ENCODE results near the gene MRNIP. TPM values are rescaled to one million over a fixed set of nuclear protein-coding genes. Genes with fewer than 3 reads are reported as not detected.

Gene MRNIP
- polyA plus RNA-seq, 2 of the 4 experiments (the other 2 are of a cell fraction): 21.4 to 29.7 TPM

DNA sequence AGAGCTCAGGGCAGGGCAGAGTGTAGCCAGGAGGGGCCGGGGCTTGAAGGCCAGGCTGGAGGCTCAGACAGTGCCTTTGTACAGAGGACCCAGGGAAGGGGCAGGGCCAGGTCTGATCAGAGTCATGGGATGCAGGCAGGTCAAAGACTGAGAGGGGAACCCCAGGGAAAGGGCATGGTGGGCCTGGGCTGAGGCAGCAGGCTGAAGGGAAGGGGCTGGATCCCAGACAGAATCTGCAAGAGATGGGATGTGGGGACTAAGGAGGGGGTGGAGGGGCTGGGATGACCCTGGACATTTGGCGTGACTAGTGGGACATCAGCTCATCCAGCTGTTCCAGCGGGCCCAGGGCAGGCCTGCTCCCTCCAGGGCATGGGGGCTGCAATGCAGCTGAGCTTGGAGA is 15.5 kb upstream of the MRNIP start:
- 91% methylated on average over 3 of the region's 3 CpGs for WGBS (ENCODE audit: missing lambda C conversion rate)
- ChIA-PET CTCF (interaction anchor here (0.6 to 1.6 kb wide), 4 partner anchors 25 to 455 kb away, joined by 3 to 4 read pairs (median 3); no protein-coding TSS in a partner anchor), POLR2A (no interaction called here)
- DNase-seq (ENCODE audit: low read depth in 1 of 2, low spot score in 1 of 2) (no peak), ATAC-seq (no peak), FAIRE-seq (no peak)
- no peak overlapping the region for H3K4me3 ChIP-seq
- no peaks in the 10 kb centered on the region for H3K9me3 ChIP-seq
- H3K27ac ChIP-seq: no peak overlapping the region
- H3K4me2 ChIP-seq: no peak overlapping the region
- TF ChIP-seq ZFP36 (IDR thresholded peaks at IDR 0.05; ENCODE audit: borderline replicate concordance, partially characterized antibody) (no peak), ZNF302 (CRISPR knock-in tag; IDR thresholded peaks at IDR 0.05) (no peak), HOXB13 (CRISPR knock-in tag; IDR thresholded peaks at IDR 0.05; ENCODE audit: low read depth) (no peak), PHF8 (IDR thresholded peaks at IDR 0.05; ENCODE audit: borderline replicate concordance, low read depth) (no peak), RAD21 (conservative IDR thresholded peaks at IDR 0.05 in 1 of 2, IDR thresholded peaks at IDR 0.05 in 1 of 2) (no peak), CBX8 (IDR thresholded peaks at IDR 0.05) (no peak), ZC3H11A (IDR thresholded peaks at IDR 0.05) (no peak), EHMT2 (IDR thresholded peaks at IDR 0.05; ENCODE audit: low read depth) (no peak), EP300 (IDR thresholded peaks at IDR 0.05) (no peak), TP53 (CRISPR knock-in tag; IDR thresholded peaks at IDR 0.05) (no peak), KDM1A (IDR thresholded peaks at IDR 0.05; ENCODE audit: low read depth) (no peak), CHD4 (IDR thresholded peaks at IDR 0.05; ENCODE audit: borderline replicate concordance) (no peak)
- TF ChIP-seq, protein P1, sequence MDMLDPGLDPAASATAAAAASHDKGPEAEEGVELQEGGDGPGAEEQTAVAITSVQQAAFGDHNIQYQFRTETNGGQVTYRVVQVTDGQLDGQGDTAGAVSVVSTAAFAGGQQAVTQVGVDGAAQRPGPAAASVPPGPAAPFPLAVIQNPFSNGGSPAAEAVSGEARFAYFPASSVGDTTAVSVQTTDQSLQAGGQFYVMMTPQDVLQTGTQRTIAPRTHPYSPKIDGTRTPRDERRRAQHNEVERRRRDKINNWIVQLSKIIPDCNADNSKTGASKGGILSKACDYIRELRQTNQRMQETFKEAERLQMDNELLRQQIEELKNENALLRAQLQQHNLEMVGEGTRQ (IDR thresholded peaks at IDR 0.05): no peak
- TF ChIP-seq, protein P2, sequence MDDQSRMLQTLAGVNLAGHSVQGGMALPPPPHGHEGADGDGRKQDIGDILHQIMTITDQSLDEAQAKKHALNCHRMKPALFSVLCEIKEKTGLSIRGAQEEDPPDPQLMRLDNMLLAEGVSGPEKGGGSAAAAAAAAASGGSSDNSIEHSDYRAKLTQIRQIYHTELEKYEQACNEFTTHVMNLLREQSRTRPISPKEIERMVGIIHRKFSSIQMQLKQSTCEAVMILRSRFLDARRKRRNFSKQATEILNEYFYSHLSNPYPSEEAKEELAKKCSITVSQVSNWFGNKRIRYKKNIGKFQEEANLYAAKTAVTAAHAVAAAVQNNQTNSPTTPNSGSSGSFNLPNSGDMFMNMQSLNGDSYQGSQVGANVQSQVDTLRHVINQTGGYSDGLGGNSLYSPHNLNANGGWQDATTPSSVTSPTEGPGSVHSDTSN (IDR thresholded peaks at IDR 0.05): no peak
- H3K4me1 ChIP-seq: no peaks in the 10 kb centered on the region

DNA sequence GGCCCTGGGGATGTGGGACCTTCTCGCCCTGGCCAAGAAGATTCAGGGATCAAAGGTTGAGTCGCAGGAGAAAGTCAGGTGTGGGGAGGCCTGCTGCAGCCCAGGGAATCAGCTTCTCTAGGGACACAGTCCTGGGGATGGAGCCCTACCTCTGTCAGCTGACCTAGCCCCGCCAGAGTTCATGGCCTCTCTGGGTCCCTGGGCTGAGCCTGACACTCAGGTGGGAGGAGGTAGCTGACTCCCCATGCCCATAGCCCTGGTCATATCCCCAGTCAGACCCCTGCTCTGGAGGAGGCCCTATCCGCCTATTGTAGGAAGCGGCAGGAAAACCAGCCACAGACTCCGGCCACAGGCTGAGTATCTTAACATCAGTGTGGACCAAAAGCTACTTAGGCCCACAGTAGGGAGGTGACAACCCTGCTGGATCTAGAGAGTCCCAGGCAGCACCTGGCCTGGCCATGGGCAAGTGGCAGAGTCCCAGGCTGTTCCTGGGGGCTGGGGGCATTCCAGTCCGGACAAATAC is 15.0 kb upstream of the MRNIP start:
- Histone ChIP-seq H3K4me2 (no peak overlapping the region), H3K4me1 (no peaks in the 10 kb centered on the region), H3K4me3 (no peak overlapping the region), H3K27ac (no peak overlapping the region), H3K9me3 (no peaks in the 10 kb centered on the region)
- WGBS (ENCODE audit: missing lambda C conversion rate): 97% methylated on average over 4 of the region's 7 CpGs
- ATAC-seq: no peak
- no peak for FAIRE-seq
- DNase-seq (ENCODE audit: low read depth in 1 of 2, low spot score in 1 of 2): no peak
- ChIA-PET CTCF (interaction anchor here (0.6 to 1.6 kb wide), 5 partner anchors 10 to 455 kb away, joined by 3 to 4 read pairs (median 3); no protein-coding TSS in a partner anchor), POLR2A (no interaction called here)
- TF ChIP-seq, protein P3, sequence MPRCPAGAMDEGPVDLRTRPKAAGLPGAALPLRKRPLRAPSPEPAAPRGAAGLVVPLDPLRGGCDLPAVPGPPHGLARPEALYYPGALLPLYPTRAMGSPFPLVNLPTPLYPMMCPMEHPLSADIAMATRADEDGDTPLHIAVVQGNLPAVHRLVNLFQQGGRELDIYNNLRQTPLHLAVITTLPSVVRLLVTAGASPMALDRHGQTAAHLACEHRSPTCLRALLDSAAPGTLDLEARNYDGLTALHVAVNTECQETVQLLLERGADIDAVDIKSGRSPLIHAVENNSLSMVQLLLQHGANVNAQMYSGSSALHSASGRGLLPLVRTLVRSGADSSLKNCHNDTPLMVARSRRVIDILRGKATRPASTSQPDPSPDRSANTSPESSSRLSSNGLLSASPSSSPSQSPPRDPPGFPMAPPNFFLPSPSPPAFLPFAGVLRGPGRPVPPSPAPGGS (IDR thresholded peaks at IDR 0.05): no peak
- TF ChIP-seq SREBF2 (IDR thresholded peaks at IDR 0.05): no peak
- TF ChIP-seq, protein P4, sequence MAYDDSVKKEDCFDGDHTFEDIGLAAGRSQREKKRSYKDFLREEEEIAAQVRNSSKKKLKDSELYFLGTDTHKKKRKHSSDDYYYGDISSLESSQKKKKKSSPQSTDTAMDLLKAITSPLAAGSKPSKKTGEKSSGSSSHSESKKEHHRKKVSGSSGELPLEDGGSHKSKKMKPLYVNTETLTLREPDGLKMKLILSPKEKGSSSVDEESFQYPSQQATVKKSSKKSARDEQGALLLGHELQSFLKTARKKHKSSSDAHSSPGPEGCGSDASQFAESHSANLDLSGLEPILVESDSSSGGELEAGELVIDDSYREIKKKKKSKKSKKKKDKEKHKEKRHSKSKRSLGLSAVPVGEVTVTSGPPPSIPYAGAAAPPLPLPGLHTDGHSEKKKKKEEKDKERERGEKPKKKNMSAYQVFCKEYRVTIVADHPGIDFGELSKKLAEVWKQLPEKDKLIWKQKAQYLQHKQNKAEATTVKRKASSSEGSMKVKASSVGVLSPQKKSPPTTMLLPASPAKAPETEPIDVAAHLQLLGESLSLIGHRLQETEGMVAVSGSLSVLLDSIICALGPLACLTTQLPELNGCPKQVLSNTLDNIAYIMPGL (CRISPR knock-in tag; IDR thresholded peaks at IDR 0.05; ENCODE audit: borderline replicate concordance): no peak
- TF ChIP-seq, protein P1 (IDR thresholded peaks at IDR 0.05): no peak
- no peak for TF ChIP-seq ZNF302 (CRISPR knock-in tag; IDR thresholded peaks at IDR 0.05)
- no peak for TF ChIP-seq FOSL2 (IDR thresholded peaks at IDR 0.05)
- no peak for TF ChIP-seq FOSL2 (CRISPR knock-in tag; IDR thresholded peaks at IDR 0.05)
- TF ChIP-seq HOXB13 (CRISPR knock-in tag; IDR thresholded peaks at IDR 0.05; ENCODE audit: low read depth): no peak
- TF ChIP-seq RAD21 (conservative IDR thresholded peaks at IDR 0.05 in 1 of 2, IDR thresholded peaks at IDR 0.05 in 1 of 2): no peak
- TF ChIP-seq ZFP36 (IDR thresholded peaks at IDR 0.05; ENCODE audit: borderline replicate concordance, partially characterized antibody): no peak
- no peak for TF ChIP-seq POLR2AphosphoS2 (conservative IDR thresholded peaks at IDR 0.05; ENCODE audit: low read length)
- no peak for TF ChIP-seq BHLHE40 (IDR thresholded peaks at IDR 0.05; ENCODE audit: low read depth, low read length)
- no peak for TF ChIP-seq SMC3 (IDR thresholded peaks at IDR 0.05)
- no peak for TF ChIP-seq EP300 (IDR thresholded peaks at IDR 0.05)
- TF ChIP-seq PHF8 (IDR thresholded peaks at IDR 0.05; ENCODE audit: borderline replicate concordance, low read depth): no peak
